ENCODE results near the gene CMKLR1. TPM values are rescaled to one million over a fixed set of nuclear protein-coding genes. Genes with fewer than 3 reads are reported as not detected.

Gene CMKLR1
- total and polyA plus RNA-seq, 9 donors = 1.4 to 28.3 (median 3.1) TPM

DNA sequence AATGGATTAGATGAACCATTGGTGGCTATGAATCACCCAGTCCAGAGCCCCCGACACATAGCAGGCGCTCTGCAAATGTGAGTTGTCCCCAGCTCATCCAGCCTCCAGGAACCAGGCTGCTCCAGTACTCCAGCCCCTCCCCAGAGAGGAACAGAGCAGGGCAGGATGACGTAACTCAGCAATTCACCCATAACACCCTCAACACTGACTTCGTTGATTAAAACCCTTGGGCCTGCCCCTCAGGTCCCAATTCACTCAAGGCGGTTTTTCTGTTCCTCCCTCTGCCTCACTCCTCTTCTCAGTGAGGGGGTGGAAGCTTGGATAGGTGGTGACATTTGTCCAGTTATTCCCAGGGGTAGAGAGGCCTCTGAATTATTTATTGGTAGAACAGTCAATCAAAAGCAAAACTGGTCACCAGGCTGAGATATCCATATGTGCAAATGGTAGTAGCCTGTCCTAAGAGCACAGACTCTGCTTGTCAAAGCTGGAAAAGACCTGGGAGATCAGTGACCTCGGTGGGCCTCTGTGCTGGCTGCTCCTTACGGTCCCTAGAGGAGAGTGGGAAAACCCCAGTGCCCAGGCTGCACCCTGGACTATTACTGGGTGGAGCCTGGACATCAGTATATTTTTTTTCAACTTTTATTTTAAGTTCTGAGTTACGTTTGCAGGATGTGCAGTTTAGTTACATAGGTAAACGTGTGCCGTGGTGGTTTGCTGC lies 97.0 kb downstream of the CMKLR1 start:
- no peaks in the 10 kb centered on the region for H3K9me3 ChIP-seq
- no peaks in the 10 kb centered on the region for H3K36me3 ChIP-seq
- TF ChIP-seq, protein P1, sequence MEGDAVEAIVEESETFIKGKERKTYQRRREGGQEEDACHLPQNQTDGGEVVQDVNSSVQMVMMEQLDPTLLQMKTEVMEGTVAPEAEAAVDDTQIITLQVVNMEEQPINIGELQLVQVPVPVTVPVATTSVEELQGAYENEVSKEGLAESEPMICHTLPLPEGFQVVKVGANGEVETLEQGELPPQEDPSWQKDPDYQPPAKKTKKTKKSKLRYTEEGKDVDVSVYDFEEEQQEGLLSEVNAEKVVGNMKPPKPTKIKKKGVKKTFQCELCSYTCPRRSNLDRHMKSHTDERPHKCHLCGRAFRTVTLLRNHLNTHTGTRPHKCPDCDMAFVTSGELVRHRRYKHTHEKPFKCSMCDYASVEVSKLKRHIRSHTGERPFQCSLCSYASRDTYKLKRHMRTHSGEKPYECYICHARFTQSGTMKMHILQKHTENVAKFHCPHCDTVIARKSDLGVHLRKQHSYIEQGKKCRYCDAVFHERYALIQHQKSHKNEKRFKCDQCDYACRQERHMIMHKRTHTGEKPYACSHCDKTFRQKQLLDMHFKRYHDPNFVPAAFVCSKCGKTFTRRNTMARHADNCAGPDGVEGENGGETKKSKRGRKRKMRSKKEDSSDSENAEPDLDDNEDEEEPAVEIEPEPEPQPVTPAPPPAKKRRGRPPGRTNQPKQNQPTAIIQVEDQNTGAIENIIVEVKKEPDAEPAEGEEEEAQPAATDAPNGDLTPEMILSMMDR (IDR thresholded peaks at IDR 0.05) = no peak
- TF ChIP-seq EP300 (IDR thresholded peaks at IDR 0.05) = no peak
- no peak for TF ChIP-seq POLR2A (IDR thresholded peaks at IDR 0.05)
- DNase-seq = no peak
- intact Hi-C loops (cut with DNase I) = no loop called here
- no peak overlapping the region for H3K27ac ChIP-seq
- H3K4me1 ChIP-seq (ENCODE audit: insufficient read depth) = no peaks in the 10 kb centered on the region
- 45 to 48% (median 48%) methylated on average over 10 of the region's 10 CpGs for WGBS, 3 donors
- no peak overlapping the region for H3K4me3 ChIP-seq
- no peaks in the 10 kb centered on the region for H3K27me3 ChIP-seq

DNA sequence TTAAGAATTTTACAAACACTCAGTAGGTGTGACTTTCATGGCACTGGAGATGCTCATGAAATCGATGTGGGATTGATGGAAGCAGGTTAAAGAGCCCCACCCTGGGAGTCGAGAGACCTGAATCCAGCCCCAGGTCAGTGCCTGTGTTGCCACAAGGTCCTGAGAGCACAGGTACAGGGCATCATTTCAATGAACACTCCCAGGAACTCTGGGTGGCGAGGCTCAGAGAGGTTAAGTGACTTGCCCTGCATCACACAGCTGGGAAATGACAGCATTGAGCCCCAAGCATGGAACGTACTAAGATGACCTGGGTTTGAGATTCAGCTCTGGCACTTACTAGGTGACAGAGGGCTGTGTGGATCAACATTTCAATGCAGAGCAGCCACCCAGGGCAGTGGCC lies 98.2 kb downstream of the CMKLR1 start:
- no peak overlapping the region for H3K4me3 ChIP-seq
- H3K36me3 ChIP-seq = no peaks in the 10 kb centered on the region
- H3K27ac ChIP-seq = no peak overlapping the region
- no peaks in the 10 kb centered on the region for H3K9me3 ChIP-seq
- intact Hi-C loops (cut with DNase I) = no loop called here
- no peak for DNase-seq
- WGBS, 3 donors = 71 to 83% (median 83%) methylated on average over 4 of the region's 4 CpGs
- no peaks in the 10 kb centered on the region for H3K27me3 ChIP-seq
- no peaks in the 10 kb centered on the region for H3K4me1 ChIP-seq (ENCODE audit: insufficient read depth)
- TF ChIP-seq, protein P1 (IDR thresholded peaks at IDR 0.05) = no peak
- no peak for TF ChIP-seq POLR2A (IDR thresholded peaks at IDR 0.05)
- TF ChIP-seq EP300 (IDR thresholded peaks at IDR 0.05) = no peak

DNA sequence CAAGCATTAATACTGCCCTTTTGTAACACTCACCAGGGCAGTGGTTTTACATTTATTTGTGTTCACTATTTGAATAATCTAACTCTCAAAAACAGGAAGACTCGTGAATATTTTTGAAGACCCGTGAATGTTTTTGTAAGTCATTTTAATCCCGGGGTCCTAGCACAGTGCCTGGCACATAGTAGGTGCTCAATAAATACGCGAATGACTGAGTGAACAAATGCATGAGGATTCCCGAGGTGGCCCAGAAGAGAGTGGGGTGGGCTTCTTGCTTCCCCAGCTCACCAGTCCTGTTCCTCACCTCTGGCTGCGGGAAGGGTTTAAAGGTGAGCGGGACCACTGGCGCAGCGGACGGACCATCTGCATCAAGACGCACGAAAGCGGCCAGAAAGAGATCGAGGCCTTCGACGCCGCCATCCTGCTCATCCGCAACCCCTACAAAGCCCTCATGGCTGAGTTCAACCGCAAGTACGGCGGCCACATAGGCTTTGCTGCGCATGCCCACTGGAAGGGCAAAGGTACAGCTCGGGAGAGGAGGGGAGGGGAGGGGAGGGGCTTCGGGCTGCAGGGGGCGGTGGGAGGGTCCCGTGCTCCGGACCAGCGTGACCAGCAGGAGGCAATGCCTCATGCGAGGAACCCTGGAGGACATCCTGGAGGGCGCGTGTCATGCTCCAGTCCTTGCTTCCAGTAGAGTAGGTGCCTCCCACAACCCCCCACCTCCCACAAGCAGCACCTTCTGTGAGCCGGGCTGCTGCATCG lies 98.9 kb downstream of the CMKLR1 start:
- H3K27me3 ChIP-seq = no peaks in the 10 kb centered on the region
- TF ChIP-seq EP300 (IDR thresholded peaks at IDR 0.05) = no peak
- TF ChIP-seq, protein P1 (IDR thresholded peaks at IDR 0.05) = no peak
- no peak for TF ChIP-seq POLR2A (IDR thresholded peaks at IDR 0.05)
- no peaks in the 10 kb centered on the region for H3K4me1 ChIP-seq (ENCODE audit: insufficient read depth)
- H3K4me3 ChIP-seq = no peak overlapping the region
- DNase-seq = no peak
- H3K9me3 ChIP-seq = no peaks in the 10 kb centered on the region
- H3K27ac ChIP-seq = no peak overlapping the region
- intact Hi-C loops (cut with DNase I) = no loop called here
- no peaks in the 10 kb centered on the region for H3K36me3 ChIP-seq
- 36 to 53% (median 46%) methylated on average over 31 to 34 of the region's 34 CpGs for WGBS, 3 donors

DNA sequence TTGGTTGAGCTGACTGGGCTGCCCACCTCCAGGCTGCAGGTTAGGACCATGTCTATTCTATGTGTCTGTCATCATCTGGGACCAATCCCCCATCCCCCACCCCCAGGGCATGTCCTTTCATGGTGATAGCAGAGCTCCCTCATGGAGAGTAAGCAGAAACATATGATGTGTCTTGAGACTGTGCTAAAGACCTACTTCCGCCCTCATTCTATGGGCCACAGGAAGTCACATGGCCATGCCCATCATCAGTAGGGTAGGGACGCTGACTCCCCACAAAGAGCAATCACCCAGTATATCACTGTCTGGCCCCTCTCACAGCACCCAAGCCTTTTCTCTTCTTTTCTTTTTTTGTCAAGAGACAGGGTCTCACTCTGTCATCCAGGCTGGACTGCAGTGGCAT lies 99.7 kb downstream of the CMKLR1 start:
- Histone ChIP-seq H3K27ac (no peak overlapping the region), H3K36me3 (no peaks in the 10 kb centered on the region), H3K4me3 (no peak overlapping the region), H3K4me1 (ENCODE audit: insufficient read depth) (no peaks in the 10 kb centered on the region), H3K27me3 (no peaks in the 10 kb centered on the region), H3K9me3 (no peaks in the 10 kb centered on the region)
- TF ChIP-seq EP300 (IDR thresholded peaks at IDR 0.05) = no peak
- TF ChIP-seq POLR2A (IDR thresholded peaks at IDR 0.05) = no peak
- TF ChIP-seq, protein P1 (IDR thresholded peaks at IDR 0.05) = no peak
- intact Hi-C loops (cut with DNase I) = no loop called here
- no peak for DNase-seq
- 74 to 84% (median 81%) methylated on average over 2 of the region's 2 CpGs for WGBS, 3 donors
